GM19240 (cell line): ENCODE results near the gene SLC25A18.

ENCODE experiments used
- DNase-seq: peaks from one replicate; pipeline ENCODE4 v3.0.0; 2011; ENCODE audit warnings: low spot score; ENCODE audit not compliant: insufficient read length

SLC25A18 gene

DNA sequence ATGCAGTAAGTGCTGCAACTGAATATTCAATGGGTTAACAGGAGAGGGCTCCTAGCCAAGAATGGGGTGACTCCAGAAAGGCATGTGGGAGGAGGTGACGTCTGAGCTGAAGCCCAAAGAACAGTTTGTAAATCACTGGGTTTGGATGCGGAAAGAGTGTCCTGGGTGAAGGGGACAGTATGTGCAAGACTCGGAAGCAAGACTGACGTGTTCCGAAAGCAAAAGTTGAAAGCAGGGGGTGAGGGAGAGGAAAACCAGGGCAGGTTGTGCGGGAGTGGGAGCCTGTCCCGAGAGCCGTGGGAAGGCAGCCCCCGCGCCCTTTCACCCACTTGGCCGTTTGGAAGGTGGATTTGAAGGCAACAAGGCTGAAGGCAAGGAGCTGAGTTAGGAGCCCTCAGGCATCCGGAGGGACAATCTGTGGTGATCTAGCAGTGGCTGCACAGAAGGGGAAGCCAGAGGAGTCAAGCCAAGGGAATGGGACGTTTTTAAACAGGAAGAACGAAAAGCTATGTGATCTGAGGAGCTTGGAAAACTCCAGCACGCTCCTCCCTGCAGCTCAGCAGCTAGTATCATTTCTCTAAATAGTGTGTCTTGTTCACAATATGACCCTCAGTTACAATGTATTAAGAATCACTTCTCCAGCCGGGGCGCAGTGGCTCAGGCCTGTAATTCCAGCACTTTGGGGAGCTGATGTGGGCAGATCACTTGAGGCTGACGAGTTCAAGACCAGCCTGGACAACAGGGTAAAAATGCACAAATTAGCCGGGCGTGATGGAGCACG, 7.7 kb downstream of the SLC25A18 start:
- DNase-seq = no peak

DNA sequence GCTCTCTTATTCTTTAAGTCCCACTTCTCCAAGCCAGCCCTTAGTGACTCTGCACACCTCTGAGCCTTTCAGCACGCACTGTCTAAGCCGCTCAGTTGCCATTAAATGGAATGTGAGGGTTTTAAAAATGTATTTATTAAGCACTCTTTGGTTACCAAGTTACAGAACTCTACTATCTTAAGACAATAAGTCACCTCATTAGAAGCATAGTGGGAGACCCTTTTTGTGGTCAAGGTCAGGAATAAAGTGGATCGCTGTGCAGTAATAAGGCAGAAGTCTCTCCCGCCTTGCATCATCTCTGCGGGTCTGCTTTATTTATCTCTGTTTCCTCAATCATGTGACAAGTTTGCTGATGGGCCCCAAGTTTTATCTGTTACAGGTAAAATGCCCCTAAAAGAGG, 11.9 kb downstream of the SLC25A18 start:
- DNase-seq = no peak

DNA sequence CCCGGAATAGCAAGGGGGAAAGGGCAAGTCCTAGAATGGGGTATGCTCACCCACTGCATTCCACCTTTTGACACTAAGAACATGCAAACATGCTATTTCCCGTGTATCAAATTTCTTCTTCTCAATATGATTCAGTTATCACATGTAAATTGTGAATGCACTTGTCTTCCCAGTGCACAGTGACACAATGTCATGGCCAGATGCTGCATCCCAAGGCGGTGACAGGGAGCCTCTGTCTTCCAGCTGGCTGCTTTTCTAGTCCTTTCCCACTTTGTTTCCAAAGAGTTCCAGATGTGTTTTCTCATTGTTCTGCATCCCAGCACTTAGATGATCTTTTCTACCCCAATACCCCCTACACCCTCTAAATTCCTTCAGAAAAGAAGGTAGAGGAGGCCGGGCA, 12.4 kb downstream of the SLC25A18 start:
- DNase-seq = no peak

DNA sequence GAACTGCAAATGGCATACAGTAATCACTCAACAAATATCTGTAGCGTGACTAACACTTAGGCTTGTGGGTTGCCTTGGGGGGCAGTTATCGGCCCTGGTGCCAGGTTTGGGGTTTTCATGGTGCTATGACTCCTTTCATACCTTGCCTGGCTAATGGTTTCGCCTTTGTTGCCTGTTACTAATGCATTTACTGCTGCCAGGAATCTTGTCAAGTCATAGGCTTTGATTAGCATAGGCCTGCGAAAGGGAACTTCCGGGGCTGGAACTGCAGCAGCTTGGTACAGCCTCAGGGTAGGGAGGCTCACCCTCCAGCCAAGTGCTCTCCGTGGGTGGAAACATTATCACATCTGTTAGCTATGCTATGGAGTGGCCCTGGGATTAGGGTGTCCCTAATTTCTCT, 13.2 kb downstream of the SLC25A18 start:
- DNase-seq = no peak

DNA sequence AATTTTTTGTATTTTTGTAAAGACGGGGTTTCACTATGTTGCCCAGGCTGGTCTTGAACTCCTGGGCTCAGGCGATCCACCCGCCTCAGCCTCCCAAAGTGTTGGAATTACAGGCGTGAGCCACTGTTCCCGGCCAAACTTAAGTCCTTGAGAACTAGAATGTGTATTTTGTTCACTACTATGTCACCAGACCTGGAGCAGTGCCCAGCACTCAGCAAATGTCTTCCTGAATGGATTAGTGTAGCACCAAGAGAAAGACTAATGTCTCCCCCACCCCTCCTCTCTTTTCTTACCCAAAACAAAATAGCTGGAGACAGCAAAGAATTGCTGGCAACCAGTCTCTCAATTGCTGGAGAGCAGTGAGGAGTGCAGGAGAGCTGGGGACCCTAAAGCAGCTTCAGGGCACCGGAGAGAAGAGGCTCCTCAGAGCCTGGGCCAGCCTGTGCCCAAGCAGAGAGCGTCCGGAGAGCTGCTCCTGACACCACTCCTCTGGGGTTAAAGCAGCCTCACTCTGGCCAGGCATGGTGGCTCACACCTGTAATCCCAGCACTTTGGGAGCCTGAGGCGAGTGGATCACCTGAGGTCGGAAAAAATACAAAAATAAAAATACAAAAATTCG, 14.9 kb downstream of the SLC25A18 start:
- DNase-seq = no peak

DNA sequence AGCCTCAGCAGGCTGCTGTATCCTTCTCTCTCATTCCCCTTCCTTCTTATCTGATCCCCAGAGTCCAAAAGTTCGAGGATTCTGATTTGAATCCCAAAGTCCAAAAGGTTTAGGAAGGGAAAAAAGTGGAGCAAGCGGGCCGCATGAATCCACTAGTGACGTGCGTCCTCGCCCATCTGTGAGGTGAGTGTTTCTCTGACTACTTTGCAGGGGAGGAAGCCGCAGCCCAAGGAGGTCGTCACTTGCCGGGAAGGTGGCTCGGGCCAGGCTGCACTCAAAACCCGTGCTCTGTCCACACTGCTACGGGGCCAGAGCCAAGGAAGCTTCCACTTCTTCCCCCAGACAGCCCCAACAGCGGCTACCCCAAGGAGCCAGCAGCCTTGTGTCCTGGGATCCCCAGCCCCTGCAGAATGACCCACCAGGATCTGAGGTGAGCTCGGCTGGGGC, 16.3 kb downstream of the SLC25A18 start:
- DNase-seq = no peak

DNA sequence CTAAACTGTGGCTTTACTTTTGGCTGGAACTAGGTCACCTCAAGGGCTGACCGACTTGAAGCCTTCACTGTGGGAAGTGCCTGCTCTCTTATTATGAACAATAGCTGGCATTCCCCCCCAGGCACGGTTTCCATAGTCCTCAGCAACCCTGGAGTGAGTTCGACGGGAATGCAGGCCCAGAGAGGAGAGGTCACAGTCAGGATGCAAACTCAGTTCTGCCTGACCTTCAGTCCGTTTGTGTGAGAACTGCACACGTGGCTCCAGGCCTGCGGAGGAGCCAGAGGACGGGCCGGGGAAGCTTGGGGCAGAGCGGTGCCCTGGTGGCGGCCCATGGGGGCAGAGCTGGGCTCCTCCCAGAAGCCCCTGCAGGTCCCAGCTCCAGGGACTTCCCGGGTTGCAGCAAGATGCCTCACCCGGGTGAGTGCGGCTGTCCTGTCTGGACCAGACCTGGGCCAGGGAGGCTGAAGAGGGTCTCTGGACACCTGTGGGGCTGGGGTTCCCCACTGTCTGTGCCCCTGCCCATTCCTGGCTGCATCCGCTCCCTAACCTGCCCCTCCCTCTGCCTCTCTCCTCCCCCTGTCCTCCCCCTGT, 17.2 kb downstream of the SLC25A18 start:
- DNase-seq = no peak

DNA sequence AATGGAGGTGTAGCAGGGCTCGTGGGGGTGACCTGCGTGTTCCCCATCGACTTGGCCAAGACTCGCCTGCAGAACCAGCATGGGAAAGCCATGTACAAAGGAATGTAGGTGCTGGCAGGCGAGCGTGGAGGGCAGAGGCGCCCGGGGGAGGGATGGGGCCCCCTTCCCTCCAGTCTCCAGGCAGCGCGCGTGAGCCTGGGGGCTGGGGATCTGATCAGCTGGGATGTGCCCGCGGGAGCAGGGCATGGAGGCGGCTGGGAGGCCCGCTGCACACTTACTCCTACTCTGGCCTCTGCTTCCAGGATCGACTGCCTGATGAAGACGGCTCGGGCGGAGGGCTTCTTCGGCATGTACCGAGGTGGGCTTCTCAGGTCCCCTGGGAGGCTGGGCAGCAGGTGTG, 17.8 kb downstream of the SLC25A18 start:
- no peak for DNase-seq

DNA sequence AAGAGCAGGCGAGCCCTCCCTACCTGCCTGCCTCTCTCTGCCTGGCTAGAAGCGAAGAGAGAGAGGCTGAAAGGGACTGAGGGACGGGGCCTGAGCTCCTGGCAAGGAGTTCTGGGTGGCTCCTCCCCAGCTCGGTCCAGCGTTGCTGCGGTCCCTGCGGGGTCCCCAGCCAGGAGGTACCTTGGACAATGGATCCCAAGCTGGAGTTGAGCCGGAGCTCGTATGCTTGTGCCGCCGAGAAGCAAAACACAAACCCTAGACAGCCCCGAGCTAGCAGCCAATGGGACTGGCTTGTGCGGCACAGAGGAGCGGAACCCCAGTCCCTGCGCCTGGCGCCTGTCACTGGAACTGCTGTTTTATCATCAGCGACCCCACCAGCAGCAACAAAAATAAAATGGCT, 18.3 kb downstream of the SLC25A18 start:
- DNase-seq = no peak

DNA sequence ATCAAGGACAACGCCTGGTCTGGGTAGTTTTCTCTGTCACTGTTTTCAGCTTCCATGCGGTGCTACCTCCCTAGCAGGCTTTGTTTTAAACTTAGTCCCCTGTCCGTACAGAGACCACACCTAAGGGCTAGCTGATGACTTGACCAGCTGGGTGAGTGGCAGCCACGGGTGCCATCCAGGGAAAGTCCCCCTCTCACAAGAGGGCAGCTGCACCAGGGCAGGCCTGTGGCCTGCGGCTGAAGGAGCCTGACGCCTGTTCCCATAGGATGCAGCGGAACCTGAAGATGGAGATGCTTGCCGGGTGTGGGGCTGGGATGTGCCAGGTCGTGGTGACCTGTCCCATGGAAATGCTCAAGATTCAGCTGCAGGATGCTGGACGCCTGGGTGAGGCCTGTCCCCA, 19.9 kb downstream of the SLC25A18 start:
- DNase-seq = no peak

DNA sequence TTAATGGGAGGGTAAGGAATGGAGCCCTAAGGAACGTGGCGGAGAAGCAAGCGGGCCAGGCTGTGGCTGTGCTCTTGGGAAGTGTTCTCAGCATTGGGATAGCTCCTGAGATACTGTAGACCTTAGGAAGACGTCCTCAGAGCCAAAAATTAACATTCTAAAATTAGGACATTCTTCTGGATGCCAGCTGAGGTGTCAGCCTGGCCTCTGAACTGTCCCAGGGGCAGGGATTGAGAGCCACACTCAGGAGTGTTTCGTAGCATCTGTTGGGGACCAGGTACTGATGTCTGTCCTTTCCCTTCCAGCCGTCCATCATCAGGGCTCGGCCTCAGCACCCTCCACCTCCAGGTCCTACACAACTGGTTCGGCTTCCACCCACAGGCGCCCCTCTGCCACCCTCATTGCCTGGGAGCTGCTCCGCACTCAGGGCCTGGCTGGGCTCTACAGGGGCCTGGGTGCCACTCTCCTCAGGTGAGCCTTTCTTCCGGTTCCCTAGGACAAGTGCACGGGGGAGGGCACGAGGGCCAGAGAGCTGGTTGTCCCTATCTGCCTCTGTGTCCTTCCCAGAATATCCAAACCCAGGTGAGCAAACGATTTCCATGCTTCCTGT, 23.6 kb downstream of the SLC25A18 start:
- DNase-seq = no peak

DNA sequence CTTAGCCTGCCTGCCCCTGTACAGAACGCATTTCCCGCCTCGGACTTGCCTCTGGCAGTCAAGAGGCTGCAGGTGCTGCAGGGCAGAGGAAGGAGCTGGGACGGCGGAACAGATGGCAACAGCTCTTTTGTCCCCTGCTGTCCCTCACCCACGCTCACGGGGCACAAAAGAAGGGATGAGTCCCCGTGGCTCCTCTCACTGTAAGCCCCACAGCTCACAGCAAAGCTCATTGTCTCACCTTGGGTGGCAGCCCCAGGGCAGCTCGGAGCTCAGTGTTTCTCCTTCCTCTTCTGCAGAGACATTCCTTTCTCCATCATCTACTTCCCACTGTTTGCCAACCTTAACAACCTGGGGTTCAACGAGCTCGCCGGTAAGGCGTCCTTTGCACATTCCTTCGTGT, 24.3 kb downstream of the SLC25A18 start:
- no peak for DNase-seq

DNA sequence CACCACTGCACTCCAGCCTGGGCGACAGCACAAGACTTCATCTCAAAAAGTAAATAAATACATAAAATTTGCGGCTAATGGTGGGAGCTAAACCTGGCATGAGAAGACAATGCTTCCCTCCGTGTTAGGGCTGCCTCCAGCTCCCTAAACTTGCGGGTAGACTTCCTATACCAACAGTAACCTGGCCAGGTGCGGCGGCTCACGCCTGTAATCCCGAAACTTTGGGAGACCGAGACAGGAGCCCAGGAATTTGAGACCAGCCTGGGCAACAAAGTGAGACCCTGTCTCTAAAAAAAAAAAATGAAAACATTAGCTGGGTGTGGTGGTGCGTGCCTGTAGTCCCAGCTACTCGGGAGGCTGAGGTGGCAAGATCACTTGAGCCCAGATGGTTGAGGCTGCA, 25.3 kb downstream of the SLC25A18 start:
- no peak for DNase-seq

DNA sequence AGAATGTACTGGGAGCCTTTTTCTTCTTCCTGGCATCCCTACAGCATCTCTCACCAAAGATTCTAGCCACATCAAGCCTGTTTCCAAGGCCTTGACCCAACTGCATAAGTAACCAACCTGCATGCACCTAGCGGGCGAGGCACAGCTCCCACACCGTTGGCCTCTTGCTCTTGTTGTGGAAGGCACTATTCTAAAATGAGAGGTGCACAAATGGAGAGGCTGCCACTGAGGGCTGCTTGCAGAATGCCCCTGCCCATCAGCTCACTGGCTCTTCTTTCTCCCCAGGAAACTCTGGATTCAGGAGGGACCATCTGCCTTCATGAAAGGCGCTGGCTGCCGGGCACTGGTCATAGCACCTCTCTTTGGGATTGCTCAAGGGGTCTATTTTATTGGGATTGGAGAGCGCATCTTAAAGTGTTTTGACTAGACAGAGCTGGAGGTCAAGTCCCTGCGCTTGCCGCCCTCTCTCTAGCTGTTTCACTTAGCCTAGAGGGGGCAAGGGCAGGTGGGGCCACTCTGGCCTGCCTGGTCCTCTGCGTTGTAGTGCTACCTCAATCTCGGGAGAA, 26.6 kb downstream of the SLC25A18 start:
- no peak for DNase-seq

DNA sequence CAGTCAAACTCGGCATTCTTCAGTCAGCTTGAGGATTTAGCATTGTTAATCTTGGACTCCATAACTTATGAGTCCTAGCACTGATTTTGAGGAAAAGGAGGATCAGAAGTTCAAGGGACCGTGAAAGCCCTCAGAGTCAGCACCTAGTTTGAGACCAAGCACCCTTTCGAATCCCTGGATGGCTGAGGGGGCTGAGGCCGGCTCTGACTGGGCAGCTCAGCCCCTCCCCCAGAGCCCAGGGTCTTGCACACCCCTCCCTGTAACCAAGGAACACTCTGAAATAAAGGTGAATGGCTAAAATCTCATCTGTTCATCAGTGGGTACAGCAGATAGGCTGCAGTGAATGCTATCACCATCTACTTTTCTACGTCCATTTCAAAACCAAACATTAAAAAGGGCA, 27.3 kb downstream of the SLC25A18 start:
- DNase-seq = no peak

DNA sequence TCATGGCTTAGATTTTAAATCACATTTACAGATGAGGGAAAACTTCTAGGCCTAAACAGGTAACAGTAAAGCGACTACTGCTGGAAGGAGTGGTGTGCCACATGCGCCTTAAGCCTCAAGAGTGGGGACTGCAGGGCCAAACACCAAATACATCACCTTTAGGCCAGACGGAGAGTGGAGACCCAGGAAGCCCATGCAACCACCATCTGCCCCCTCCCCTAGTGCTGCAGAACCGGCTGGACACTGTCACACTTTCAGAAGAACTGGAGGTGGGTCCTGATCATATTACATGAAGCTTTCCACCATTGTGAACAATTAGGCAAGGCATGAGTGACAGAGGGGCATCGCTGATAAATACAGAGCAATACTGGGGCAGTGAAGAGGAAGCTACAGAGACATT, 28.9 kb downstream of the SLC25A18 start:
- no peak for DNase-seq

DNA sequence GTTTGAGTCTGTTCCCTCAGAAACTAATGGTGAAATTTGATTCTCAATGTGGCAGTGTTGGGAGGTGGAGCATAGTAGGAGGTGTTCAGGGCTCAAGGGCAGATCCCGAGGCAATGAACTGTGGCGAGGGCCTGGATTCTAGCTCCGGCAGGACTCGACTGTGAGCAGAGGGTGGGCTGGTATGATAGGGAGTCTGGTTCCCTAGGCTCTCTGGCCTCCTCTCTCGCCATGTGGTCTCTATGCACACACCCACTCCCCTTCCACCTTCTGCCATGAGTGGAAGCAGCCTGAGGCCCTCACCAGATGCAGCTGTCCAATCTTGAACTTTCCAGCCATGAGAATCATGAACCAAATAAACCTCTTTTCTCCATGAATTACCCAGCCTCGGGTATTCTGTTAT, 32.9 kb downstream of the SLC25A18 start:
- no peak for DNase-seq

DNA sequence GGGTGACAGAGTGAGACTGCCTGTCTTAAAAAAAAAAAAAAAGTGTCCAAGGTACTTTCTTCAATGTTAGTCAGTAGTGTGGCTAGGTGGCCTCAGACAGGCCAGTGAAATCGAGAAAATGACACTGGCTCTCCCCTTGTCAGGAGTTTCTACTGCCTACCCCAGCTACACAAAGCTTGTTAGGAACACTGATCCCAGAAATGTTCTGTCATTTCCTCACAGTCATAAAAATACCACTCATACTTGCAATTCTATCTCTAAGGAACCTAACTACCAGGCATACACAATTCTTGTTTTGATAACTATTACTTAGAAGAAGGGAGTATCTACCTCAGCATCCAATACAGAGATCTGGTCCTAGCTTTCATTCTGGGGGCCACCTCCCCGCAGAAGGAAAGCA, 33.9 kb downstream of the SLC25A18 start:
- no peak for DNase-seq

DNA sequence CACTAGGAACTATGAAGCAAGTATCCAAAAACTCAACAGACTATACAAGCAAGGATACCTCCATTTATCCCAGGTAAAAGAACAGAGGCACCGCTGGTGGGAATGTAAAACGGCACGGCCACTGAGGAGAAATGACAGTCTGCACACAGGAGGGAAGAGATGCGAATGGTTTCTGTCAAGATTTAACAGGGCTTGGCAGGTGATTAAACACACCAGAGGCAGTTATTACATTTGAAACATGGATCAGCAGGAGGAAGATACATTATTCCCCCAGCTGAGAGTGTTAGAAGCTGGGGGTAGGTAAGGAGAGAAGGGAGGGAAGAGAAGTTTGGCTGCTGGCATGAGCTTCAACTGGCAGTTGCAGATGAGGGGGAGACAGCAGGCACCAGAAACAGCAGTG, 35.0 kb downstream of the SLC25A18 start:
- DNase-seq = no peak

DNA sequence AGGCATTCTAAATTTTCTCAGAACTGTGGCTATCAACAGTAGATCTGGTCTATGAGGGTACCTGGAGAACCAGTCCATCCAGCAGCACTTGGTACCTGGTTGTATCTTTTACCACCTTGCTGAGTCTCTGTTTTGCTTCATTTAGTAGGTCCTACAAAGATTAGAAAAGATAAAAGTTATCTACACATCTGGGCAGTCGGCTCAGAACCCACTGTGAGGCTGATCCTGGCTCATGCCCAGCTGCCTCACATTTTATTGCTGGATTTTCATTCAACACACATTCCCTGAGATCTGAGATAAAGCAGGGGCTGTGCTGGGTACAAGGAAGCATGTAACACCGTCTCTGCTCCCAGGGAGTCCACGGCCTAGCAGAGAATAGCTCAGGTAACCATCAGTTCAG, 37.7 kb downstream of the SLC25A18 start:
- no peak for DNase-seq

DNA sequence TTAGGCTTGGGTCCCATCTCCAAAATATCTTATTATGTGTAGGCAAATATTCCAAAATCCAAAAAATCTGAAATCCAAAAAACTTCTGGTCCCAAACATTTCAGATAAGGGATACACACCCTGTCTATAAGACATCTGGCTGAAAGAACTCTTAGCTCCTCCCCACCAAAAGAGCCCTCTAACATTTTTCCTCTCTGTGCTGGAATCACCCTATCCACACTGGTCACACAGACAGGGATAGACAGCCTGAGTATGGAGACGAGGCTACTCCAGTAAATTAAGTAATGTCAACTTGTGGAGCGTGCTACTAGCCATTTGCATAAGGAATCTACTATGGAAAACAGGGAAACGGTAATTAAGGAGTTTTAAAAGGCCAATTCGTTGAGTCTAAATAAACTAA, 40.4 kb downstream of the SLC25A18 start:
- no peak for DNase-seq

DNA sequence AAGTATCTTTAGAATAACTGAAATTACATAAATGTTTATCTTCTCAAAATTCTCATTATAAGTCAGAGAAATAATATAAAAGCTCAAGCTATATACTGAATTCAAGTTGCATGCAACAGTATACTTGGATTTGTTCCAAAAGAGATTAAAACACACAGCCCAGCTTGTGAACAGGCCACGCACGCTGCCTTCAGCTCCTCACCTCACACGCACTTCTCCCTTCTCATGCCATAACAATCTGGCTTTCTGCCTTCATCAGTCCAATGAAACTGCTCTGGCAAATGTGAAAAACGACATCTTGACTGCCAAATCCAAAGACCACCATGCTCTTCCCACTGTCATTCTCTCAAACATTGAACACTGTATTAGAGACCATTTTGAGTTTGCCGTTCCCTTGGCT, 43.2 kb downstream of the SLC25A18 start:
- DNase-seq = no peak
